DMS153 (cell line): ENCODE results near the gene BCL2L12.

Source experiments
- DNase-seq: peaks from one replicate; lab custom pipeline; 2025; lab: John Stamatoyannopoulos, UW

The BCL2L12 gene

DNA sequence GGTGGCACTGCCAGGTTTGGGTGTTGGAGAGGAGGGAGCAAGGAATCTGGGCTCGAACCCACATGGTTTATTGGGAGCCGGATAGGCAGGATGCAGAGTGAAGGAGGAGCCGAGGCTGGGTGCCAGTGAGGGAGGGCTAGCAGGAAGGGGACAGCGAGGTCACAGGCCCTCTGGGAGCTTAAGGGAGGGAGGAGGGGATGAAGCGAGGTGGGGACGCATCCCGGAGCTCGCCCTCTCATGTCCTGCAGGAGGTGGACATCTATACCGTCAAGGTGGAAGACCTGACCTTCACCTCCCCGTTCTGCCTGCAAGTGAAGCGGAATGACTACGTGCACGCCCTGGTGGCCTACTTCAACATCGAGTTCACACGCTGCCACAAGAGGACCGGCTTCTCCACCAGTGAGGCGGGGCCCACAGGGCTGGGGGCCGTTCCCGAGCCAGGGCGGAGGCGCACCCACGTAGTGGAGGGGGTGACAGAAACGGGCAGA is 20.2 kb downstream of the BCL2L12 start:
- no peak for DNase-seq

DNA sequence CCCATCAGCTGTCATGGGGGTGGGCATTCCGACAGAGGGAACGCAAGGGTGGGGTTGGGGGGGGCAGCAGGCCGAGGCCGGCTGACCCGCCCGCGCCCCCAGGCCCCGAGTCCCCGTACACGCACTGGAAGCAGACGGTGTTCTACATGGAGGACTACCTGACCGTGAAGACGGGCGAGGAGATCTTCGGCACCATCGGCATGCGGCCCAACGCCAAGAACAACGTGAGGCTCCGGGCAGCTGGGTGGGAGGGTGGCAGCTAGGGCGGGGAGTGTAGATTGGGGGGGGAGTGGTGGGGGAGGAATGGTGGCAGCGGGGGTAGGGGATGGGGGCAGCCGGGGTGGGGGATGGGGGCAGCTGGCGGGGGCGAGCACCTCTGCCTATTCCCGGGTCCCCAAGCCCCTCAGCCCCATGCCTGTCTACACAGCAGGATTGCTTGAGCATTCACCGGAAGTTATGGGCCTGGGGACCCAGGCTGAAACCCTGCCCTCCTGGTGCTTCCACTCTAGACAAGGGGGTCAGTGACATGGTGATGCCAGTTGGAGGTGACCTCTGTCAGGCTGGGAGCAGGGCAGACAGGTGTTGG is 20.9 kb downstream of the BCL2L12 start:
- DNase-seq = no peak

DNA sequence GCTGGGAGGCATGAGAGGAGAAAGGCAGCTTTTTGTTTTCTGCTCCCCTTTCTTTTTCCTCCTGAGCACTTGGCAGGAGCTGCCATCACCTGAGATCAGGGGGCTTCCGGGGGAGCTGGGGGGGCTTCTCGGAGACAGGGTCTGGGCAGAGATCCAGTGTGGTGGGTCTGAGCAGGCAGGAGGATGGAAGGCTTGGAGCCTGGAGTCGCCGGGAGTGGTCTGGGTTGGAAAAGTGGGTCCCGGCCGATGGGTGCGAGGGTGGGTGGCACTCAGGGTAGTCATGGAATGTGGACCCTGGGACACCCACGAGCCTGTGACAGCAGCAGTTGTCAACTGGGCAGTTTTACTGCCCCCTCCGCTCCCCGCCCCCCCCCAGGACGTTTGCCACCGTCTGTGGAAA is 21.4 kb downstream of the BCL2L12 start:
- no peak for DNase-seq

DNA sequence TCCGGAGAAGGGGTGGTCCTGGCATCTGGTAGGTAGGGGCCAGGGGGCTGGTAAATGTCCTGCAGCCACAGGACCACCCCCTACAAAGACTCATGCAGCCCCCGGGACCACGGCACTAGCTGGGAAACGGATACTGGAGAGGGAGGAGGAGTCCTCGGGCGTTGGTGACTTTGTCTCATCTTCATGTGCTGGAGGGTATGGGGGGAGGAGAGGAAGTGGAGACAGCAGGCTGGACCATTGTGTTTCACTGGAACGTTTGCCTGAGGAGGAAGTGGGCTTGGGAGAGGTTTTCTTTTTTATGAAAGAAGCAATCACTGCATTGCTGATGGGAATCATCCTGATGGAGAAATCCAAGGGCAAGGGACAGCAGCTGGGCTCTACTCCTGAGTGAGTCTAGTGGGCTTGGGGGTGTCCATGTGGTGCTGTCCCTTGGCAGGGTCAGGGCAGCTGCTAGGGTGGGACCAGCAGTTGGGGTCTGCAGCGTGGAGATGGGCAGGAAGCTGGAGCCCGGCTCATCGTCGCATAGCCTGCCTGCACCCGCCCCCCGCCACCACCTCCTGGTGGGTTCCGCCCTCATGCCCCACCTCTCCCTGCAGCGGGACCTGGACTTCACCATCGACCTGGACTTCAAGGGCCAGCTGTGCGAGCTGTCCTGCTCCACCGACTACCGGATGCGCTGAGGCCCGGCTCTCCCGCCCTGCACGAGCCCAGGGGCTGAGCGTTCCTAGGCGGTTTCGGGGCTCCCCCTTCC is 22.0 kb downstream of the BCL2L12 start:
- DNase-seq = no peak

DNA sequence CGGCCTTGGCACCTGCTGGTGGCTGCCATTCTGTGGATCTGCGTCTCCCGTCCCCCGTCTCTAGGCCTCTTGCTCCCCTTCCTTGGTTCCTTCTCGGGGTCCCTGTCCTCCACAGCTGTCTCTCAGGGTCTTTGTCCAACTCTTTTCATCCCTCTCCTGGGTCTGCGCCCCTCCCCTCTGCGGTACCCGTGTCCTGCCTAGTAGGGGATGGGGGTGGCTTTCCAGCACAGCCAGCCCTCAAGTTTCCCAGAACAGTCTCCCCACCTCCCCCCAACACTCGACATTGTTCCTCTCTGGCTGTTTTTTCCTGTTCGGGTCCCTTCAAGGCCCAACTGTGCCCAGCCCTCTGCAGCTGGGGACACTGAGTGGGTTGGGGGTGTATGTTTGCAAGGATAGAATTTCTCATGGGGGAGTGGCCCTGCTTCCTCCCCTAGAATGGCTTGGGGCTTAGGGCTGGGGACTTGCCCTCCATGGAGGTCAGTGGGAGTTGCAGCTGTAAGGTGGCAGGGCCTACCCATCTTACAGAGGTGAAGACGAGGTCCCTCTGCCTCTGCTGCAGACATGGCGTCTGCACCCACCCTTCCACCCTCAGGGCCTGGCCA is 22.9 kb downstream of the BCL2L12 start:
- DNase-seq = no peak

DNA sequence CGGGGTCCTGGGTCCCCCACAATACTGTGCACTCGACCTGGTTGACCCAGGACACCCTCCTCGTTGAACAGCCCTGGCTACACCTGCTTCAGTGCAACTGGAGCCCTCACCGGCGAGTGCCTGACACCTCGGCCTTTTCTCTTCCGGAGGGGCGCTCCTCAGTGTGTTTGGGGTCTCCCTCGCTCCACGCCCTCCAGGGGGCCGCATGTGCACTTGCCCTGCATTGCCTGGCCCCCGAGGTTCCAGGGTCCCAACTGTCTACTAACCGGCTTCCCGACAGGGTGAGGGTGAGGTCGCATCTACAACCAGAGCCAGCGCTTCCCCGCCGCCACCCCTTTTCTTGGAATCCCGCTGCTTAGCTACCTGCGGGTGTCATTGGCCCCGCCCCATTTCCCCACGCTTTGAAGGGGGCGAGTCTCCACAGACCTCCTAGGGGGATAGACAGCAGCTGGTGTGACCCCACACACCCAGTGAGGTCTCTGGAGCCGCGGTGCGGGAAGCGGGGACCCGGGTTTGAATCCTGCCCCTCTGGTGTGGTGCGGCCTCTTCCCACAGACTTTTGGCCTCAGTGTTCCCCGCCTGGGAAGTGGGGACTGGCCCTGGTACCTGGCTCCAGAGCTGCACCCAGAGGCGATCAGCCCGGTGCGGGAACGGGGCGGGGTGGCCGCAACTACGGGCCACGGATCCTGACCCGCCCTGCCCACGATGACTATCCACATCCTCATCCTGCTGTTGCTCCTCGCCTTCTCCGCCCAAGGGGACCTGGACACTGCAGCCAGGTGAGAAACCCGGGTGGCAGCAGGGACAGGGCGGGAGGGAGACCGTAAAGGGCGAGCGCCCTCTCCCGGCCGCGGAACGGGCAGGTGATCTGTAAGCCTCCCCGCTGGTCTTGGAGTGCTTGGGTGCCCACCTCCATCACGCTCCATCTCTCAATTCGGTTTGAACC is 23.7 kb downstream of the BCL2L12 start, which contains the start of gene ADM5:
Gene ADM5 (plus strand): TSS at position 462 of the 946 bp plus-strand sequence. CDS start 244 bp downstream, at position 706.
- peak; percentile 52 for DNase-seq

DNA sequence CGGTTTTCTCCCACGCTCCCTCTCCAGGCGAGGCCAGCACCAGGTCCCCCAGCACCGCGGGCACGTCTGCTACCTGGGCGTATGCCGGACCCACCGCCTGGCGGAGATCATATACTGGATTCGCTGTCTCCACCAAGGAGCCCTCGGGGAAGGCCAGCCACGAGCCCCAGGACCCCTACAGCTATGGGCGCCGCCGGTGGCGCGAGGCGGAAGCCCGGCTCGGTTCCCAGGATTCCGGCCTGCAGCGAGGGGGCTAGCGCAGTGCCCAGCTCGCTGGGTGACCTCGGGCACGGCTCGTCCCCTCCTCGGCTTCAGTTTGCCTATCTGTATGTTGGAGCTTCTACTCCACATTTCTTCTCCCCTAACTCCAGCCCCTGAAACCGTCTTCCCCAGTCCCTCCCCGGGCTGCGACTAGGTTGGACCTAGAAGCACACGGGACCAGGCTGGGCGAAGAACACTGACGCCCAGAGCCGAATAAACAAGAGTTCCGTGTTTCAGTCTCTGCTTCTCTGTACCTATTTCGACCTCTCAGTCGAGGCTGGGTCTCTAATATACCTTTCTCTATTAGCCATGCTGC is 24.4 kb downstream of the BCL2L12 start:
- no peak for DNase-seq

DNA sequence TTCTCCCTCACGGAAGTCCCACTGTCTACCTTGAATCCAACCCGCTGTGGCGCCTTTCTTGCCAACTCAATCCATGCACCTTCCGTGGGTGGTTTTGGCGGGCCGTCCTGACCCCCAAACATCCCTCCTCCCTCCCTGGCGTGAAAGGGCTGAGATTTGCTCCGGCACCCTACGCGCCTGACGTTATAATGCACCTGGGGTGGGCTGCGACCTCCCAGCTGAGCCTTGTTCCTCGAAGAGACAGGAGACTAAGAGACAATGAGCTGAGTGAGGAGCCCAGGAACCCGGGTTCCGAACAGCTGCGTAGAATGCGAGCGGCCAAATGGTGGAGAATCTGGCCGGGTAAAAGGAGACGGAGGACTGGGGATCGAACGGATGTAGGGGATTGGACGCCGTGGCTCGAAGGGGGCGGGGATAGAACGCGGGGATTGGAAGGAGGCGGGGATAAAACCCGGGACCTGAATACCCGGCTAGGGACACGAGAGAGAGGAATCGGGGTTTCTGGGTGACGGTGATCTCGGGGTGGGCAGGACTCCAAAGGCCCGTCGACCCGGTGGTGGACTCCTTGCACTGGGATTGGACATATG is 25.0 kb downstream of the BCL2L12 start, which contains the start of gene CPT1C:
Gene CPT1C (plus strand): TSS at position 461 of the 587 bp plus-strand sequence. CDS start 1,137 bp downstream, outside the sequence.
- DNase-seq = peak; percentile 84

DNA sequence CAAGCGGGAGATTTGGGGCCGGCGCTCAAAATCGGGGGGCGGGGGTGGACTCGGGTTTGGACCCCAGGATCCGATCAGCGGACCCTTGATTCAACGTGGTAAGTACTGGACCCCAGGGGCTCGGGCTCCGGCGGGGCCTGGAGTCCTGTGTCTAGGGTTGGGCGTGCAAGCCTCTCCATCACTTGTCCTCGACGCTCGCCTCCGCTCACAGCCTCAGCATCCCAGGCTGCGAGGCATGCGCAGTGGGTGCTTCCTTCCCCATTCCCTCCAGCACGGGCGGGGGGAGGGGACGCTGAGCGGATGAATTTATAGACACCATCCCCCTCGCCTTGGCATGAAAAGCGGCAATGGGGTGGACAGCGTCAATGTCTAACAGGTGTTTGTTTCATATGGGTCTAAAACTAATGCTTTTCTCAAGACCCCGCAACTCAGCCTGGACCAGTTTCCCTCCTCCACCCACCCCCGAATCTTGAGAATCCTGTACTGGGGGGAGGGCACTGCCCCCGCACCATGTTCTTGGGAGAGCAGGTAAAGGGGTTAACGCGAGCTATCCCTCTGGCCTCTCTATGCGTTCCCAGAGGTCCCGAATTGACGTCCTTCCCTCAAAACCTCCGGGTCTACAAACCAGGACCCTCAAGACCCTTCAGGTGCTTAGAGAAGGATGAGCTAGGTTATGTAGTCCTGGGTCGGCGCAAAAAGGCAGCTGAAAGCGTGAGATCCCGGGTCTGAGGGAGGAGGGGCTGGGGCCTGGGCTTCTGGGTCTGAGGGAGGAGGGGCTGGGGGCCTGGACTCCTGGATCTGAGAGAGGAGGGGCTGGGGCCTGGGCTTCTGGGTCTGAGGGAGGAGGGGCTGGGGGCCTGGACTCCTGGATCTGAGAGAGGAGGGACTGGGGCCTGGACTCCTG is 25.8 kb downstream of the BCL2L12 start:
- DNase-seq = peak; percentile 63

DNA sequence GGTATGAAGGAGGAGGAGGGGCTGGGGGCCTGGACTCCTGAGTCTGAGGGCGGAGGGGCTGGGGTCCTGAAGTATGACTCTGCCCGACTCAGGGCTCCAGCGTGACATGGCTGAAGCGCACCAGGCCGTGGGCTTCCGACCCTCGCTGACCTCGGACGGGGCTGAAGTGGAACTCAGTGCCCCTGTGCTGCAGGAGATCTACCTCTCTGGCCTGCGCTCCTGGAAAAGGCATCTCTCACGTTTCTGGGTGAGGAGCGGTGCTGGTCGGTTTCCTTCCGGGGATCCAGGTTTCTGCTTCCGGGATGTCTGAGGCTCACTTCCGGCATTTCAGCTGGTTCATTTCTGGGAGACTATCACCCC is 26.4 kb downstream of the BCL2L12 start:
- DNase-seq = no peak

DNA sequence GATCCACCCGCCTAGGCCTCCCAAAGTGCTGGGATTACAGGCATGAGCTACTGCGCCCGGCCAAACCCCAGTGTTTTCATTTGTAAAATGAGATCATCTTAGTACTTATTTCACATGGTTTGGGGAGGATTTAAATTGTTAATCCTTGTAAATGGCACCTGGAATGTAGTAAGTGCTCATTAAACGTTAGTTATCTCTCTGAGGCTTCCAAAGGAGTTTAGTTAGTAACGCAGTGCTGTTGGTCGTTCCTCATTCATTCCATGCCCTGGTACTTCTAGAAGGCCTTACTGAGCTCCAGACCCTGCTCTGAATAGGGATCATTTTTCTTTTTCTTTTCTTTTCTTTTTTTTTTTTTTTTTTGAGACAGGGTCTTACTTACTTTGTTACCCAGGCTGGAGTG is 30.4 kb downstream of the BCL2L12 start:
- no peak for DNase-seq

DNA sequence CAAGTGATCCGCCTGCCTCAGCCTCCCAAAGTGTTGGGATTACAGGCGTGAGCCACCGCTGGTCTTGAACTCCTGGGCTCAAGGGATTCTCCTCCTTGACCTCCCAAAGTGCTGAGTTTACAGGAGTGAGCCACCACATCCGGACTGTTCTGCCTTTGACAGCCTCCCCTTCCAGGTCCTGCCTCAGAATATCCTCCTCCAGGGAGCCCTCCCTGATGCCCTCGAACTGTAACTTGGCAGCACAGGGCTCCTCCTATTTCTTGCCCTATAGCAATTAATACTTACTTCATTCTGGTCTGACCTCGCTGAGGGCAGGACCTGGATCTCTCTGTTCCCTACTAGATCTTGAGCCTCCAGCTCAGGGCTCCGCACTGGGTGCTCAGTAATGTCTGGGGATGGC is 31.1 kb downstream of the BCL2L12 start:
- no peak for DNase-seq

DNA sequence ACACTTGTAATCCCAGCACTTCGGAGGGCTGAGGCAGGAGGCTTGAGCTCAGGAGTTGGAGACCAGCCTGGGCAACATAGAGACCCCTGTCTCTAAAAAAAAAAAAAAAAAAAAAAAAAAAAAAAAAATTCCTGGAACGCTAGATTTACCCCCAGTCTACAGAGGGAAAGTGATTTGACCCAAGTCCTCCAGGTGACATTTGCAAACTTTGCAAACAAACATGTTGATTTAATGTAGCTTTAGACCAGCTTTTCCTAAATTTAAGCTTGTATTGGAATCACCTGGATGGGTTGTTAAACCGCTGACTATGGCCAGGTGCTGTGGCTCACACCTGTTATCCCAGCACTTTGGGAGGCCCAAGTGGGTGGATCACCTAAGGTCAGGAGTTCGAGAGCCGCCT is 33.6 kb downstream of the BCL2L12 start:
- DNase-seq = no peak

DNA sequence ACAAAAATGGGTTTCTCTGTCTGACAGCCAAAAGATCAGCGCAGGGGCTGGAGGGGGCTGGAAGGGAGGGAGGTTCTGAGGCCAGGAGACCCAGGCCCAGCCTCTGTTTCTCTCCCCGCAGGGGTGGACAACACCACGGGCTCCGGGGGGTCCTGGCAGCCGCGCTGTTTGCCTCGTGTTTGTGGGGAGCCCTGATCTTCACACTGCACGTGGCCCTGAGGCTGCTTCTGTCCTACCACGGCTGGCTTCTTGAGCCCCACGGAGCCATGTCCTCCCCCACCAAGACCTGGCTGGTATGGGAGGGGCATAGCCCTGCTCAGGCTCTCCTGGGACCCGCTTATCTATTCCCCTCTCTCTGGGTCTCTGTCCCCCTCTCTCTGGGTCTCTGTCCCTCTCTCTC is 34.8 kb downstream of the BCL2L12 start:
- DNase-seq = no peak

DNA sequence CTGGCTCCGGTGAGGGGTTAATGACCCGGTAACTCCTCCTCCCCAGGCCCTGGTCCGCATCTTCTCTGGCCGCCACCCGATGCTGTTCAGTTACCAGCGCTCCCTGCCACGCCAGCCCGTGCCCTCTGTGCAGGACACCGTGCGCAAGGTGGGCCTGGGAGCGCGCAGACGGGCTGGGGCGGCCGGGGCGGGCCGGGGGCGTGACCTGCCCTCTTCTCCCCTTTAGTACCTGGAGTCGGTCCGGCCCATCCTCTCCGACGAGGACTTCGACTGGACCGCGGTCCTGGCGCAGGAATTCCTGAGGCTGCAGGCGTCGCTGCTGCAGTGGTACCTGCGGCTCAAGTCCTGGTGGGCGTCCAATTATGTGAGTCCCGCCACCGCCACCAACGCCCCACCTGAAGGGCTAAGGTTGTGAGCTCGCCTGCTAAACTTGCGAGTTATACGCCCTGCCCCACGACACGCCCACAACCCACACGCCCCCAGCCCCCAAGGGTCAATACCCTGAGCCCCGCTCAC is 35.6 kb downstream of the BCL2L12 start:
- DNase-seq = no peak

DNA sequence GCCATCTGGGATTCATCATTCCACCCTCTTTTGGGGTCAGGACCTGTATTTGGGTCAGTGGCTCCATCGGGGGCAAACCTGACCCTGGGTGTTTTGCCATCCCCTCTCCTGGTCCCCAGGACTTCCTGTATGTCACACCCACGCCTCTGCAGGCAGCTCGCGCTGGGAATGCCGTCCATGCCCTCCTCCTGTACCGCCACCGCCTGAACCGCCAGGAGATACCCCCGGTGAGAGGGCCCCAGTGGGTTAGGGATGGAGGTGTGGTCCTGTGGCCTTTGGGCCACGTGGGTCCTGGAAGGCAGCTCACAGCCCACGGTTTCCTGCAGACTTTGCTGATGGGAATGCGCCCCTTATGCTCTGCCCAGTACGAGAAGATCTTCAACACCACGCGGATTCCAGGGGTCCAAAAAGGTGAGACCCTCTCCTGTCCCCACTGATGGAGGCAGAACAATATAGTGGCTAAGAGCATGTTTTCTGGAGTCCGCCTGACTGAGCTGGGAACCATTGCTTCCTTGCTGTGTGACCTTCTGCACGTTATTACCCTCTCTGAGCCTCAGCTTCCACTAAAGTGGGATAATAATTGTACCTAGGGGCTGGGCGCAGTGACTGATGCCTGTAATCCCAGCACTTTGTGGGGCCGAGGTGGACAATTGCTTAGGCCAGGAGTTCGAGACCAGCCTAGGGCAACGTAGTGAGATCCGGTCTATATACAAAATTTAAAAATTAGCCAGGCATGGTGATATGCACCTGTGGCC is 39.3 kb downstream of the BCL2L12 start:
- no peak for DNase-seq

DNA sequence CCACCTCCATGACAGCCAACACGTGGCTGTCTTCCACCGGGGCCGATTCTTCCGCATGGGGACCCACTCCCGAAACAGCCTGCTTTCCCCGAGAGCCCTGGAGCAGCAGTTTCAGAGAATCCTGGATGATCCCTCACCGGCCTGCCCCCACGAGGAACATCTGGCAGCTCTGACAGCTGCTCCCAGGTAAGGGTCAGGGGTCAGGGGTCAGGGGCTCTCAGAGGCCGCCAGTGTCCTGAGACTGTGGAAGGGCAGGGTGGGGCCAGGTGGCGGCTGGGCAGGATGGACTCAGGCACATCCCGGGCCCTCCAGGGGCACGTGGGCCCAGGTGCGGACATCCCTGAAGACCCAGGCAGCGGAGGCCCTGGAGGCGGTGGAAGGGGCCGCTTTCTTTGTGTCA is 40.2 kb downstream of the BCL2L12 start:
- no peak for DNase-seq

DNA sequence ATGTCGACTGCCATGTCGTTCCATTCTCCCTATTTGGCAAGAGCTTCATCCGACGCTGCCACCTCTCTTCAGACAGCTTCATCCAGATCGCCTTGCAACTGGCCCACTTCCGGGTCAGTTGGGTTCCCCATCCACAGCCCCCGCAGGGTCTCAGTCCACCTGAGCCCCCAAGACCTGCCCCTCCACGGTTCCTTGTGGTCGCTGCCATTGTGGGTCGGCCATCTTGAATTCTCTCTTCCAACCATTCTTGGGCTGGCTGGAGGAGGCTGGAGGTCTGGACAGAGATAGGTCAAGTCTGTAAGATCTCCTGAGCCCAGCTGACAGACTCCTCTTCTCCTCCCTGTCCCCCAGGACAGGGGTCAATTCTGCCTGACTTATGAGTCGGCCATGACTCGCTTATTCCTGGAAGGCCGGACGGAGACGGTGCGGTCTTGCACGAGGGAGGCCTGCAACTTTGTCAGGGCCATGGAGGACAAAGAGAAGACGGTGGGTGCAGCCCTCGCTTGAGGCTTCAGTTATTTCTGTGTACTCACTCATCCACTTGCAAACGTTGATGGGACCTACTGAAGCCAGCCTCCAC is 44.7 kb downstream of the BCL2L12 start:
- no peak for DNase-seq

DNA sequence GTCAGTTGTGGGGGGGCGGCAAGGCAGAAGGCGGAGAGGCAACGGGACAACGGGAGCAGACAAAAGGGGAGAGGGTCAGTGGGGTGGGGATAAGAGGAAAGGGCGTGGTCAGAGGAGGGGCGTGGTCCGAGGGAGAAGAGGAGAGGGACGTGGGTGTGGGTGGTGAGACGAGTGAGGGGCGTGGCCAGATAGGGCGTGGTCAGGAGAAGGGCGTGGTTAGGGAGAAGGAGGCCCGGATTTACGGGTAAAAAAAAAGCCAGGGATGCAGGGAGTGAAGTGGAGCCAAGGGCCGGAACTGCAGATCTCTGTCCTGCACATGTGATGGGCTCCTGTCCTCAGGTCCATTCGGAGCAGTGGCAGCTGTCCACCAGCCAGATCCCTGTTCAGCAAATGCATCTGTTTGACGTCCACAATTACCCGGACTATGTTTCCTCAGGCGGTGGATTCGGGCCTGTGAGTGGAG is 46.7 kb downstream of the BCL2L12 start:
- no peak for DNase-seq
